ENCODE measurements around the gene COL12A1.

GRCh38 chr6:75079589-75079988 is 126.3 kb downstream of the COL12A1 start:
- TF ChIP-seq ATF6 (CRISPR knock-in tag; IDR thresholded peaks at IDR 0.05), result no peak
- no peak for TF ChIP-seq BRF1 (IDR thresholded peaks at IDR 0.05; ENCODE audit: borderline replicate concordance, extremely low read depth, insufficient read length)
- no peak for TF ChIP-seq SP1 (CRISPR knock-in tag; IDR thresholded peaks at IDR 0.05)
- TF ChIP-seq SIN3A (IDR thresholded peaks at IDR 0.05; ENCODE audit: borderline replicate concordance in 2 of 2, control insufficient read depth in 1 of 2, low read depth in 2 of 2, low read length in 2 of 2), result no peak
- no peak for TF ChIP-seq SMARCC2 (IDR thresholded peaks at IDR 0.05; ENCODE audit: low read depth)
- TF ChIP-seq EP300 (IDR thresholded peaks at IDR 0.05; ENCODE audit: low read length), result no peak
- no peak for TF ChIP-seq CTCF (IDR thresholded peaks at IDR 0.05 in 2 of 3, conservative IDR thresholded peaks at IDR 0.05 in 1 of 3; ENCODE audit: insufficient read depth in 2 of 3, low read depth in 1 of 3, low read length in 3 of 3)
- TF ChIP-seq ZNF408 (CRISPR knock-in tag; IDR thresholded peaks at IDR 0.05; ENCODE audit: low read depth), result no peak
- TF ChIP-seq RFX5 (IDR thresholded peaks at IDR 0.05; ENCODE audit: low read depth, low read length), result no peak

Data from K562 (cell line).